ENCODE data around the gene THOP1.
"Not testable (repeated sequence)": the region's sequence is repeated elsewhere in the genome, so short reads cannot be mapped to it uniquely, and the experiment has no call there.

Gene THOP1

GRCh38 chr19:2782936-2783780, 2.1 kb upstream of the THOP1 start, which contains the start of gene SGTA:
TSS of gene SGTA (minus strand) at chr19:2783273. CDS start at chr19:2769068, 14,205 bp downstream.
- peak; percentile 100 for DNase-seq

GRCh38 chr19:2783781-2784145, 1.5 kb upstream of the THOP1 start:
- DNase-seq, result peak; percentile 14

- no peak for DNase-seq
Measured at GRCh38 chr19:2787115-2787514, 1.8 kb downstream of the THOP1 start.

GRCh38 chr19:2788237-2788636, 2.9 kb downstream of the THOP1 start:
- DNase-seq, result no peak

- DNase-seq, result no peak
Measured at GRCh38 chr19:2790194-2790556, 4.9 kb downstream of the THOP1 start.

- no peak for DNase-seq
Measured at GRCh38 chr19:2790557-2791271, 5.4 kb downstream of the THOP1 start.

- no peak for DNase-seq
Measured at GRCh38 chr19:2791440-2791839, 6.1 kb downstream of the THOP1 start.

- DNase-seq, result no peak
Measured at GRCh38 chr19:2791876-2792275, 6.6 kb downstream of the THOP1 start.

GRCh38 chr19:2792666-2793065, 7.4 kb downstream of the THOP1 start:
- DNase-seq, result not testable (repeated sequence)

- no peak for DNase-seq
Measured at GRCh38 chr19:2793126-2793525, 7.8 kb downstream of the THOP1 start.

GRCh38 chr19:2793577-2793976, 8.3 kb downstream of the THOP1 start:
- no peak for DNase-seq

- no peak for DNase-seq
Measured at GRCh38 chr19:2795827-2796658, 10.7 kb downstream of the THOP1 start.

GRCh38 chr19:2796659-2797266, 11.5 kb downstream of the THOP1 start:
- DNase-seq, result no peak

GRCh38 chr19:2797280-2797679, 12.0 kb downstream of the THOP1 start:
- no peak for DNase-seq

GRCh38 chr19:2798158-2798685, 12.9 kb downstream of the THOP1 start:
- DNase-seq, result no peak

- peak; percentile 44 for DNase-seq
Measured at GRCh38 chr19:2798733-2799132, 13.4 kb downstream of the THOP1 start.

- DNase-seq, result no peak
Measured at GRCh38 chr19:2799273-2800020, 14.1 kb downstream of the THOP1 start.

GRCh38 chr19:2800506-2800905, 15.2 kb downstream of the THOP1 start:
- DNase-seq, result no peak

- no peak for DNase-seq
Measured at GRCh38 chr19:2802826-2803225, 17.5 kb downstream of the THOP1 start.

- no peak for DNase-seq
Measured at GRCh38 chr19:2803486-2804155, 18.3 kb downstream of the THOP1 start.

Data from hematopoietic multipotent progenitor cell treated with erythropoietin and hydrocortisone succinate and interleukin-3 and kit ligand, for 4 days (in vitro differentiated cells).